Measurements from ENCODE around the gene RPA3. TPM values are rescaled to one million over a fixed set of nuclear protein-coding genes. Genes with fewer than 3 reads are reported as not detected.

The RPA3 gene
- polyA plus RNA-seq, 4 donors, result 64.2 to 80.5 (median 66.3) TPM

GRCh38 chr7:7614018-7614741 is 104.2 kb downstream of the RPA3 start:
- no peak for DNase-seq (ENCODE audit: low read depth in 4 of 4, low spot score in 3 of 4)

- no peak for DNase-seq (ENCODE audit: low read depth in 4 of 4, low spot score in 3 of 4)
These were observed 105.2 kb downstream of the RPA3 start for GRCh38 chr7:7613210-7613609.

GRCh38 chr7:7612519-7612918 is 105.9 kb downstream of the RPA3 start:
- DNase-seq (ENCODE audit: low read depth in 4 of 4, low spot score in 3 of 4), result no peak

GRCh38 chr7:7609330-7609729 is 109.1 kb downstream of the RPA3 start:
- DNase-seq (ENCODE audit: low read depth in 4 of 4, low spot score in 3 of 4), result no peak

- no peak for DNase-seq (ENCODE audit: low read depth in 4 of 4, low spot score in 3 of 4)
These were observed 111.4 kb downstream of the RPA3 start for GRCh38 chr7:7607010-7607409.

- no peak for DNase-seq (ENCODE audit: low read depth in 4 of 4, low spot score in 3 of 4)
These were observed 122.2 kb downstream of the RPA3 start for GRCh38 chr7:7596176-7596575.

- peak in 1 of 4 donors; percentile 12 for DNase-seq (ENCODE audit: low read depth in 4 of 4, low spot score in 3 of 4)
These were observed 123.0 kb downstream of the RPA3 start for GRCh38 chr7:7595451-7595850.

Other genes with a start within 250 kb of the RPA3 start
- 10 to 100 TPM in 2 of 4 donors, 1 to 10 TPM in 2; 9.0 to 13.1 (median 10.7) TPM for gene COL28A1, start 182.7 kb downstream of the RPA3 start, polyA plus RNA-seq (ENCODE audit: insufficient read length in 4 of 4)
- gene MIOS, start 151.7 kb downstream of the RPA3 start, polyA plus RNA-seq (ENCODE audit: insufficient read length in 4 of 4), result 10 to 100 TPM; 41.8 to 50.6 (median 49.2) TPM
- 10 to 100 TPM; 20.3 to 24.9 (median 22.5) TPM for gene UMAD1, start 77.9 kb downstream of the RPA3 start, polyA plus RNA-seq (ENCODE audit: insufficient read length in 4 of 4)